B cell (primary cell): ENCODE data around the gene SFSWAP. TPM values are rescaled to one million over a fixed set of nuclear protein-coding genes. Genes with fewer than 3 reads are reported as not detected.

Experiments used
- ATAC-seq: fragments of 200-7000 bp; cut with Tn5 transposase; one replicate; pipeline ENCODE4 v1.10.0; 2021; ENCODE audit warnings: low read depth, mild to moderate bottlenecking, moderate number of reproducible peaks, moderate library complexity
- CTCF ChIA-PET: fragments of 350-600 bp; sonication (Branson Sonifier 250); formaldehyde crosslinking; loops from one replicate; lab custom pipeline; 2021; ENCODE audit warnings: antibody characterized with exemption, inconsistent platforms; lab: Charles Lee
- POLR2A ChIA-PET: fragments of 350-600 bp; sonication (Branson Sonifier 250); formaldehyde crosslinking; loops from one replicate; lab custom pipeline; 2021; ENCODE audit warnings: antibody characterized with exemption; lab: Charles Lee
- DNase-seq: peaks from one replicate; pipeline ENCODE4 v3.0.0; 2013
- H2AFZ ChIP-seq: 2 replicates; pipeline ENCODE4 v1.6.1; 2012; ENCODE audit warnings: mild to moderate bottlenecking, low read depth, low read length; ENCODE audit not compliant: insufficient read depth, poor library complexity, severe bottlenecking
- H3K27ac ChIP-seq, 2 donors: 1 replicate in 1 of 2; 2 replicates in 1 of 2; pipeline ENCODE4 v1.5.1; 2012 to 2013; ENCODE audit warnings: low read length in 2 of 2, mild to moderate bottlenecking in 2 of 2, moderate library complexity in 1 of 2
- H3K27me3 ChIP-seq, 4 experiments: fragments of 200-600 bp in 1 of 4; sonication (generic) in 1 of 4; replicated peaks in 1 of 4; 1 replicate in 2 of 4; 2 replicates in 2 of 4; pipeline versions ENCODE4 v1.6.1 to v1.7.0; 2013 to 2016; ENCODE audit warnings: low read length in 3 of 4, mild to moderate bottlenecking in 2 of 4, mixed read lengths in 1 of 4, moderate library complexity in 1 of 4; ENCODE audit not compliant: insufficient read depth in 4 of 4, control insufficient read depth in 3 of 4; ENCODE audit errors: control extremely low read depth in 1 of 4
- H3K36me3 ChIP-seq, 2 experiments: replicated peaks in 1 of 2; 1 replicate in 1 of 2; 2 replicates in 1 of 2; pipeline versions ENCODE4 v1.6.1 to v1.7.1; 2013; ENCODE audit warnings: low read length in 1 of 2; ENCODE audit not compliant: insufficient read depth in 2 of 2, control insufficient read depth in 1 of 2; ENCODE audit errors: control extremely low read depth in 1 of 2, extremely low read depth in 1 of 2
- H3K4me1 ChIP-seq, 2 donors: fragments of 200-600 bp in 1 of 2; sonication (generic) in 1 of 2; 1 replicate in 1 of 2; 2 replicates in 1 of 2; pipeline versions ENCODE4 v1.5.1 to v1.6.1; 2013 to 2017; ENCODE audit warnings: low read length in 2 of 2; ENCODE audit not compliant: control insufficient read depth in 2 of 2, insufficient read depth in 2 of 2
- H3K4me2 ChIP-seq: replicated peaks from 2 replicates; pipeline ENCODE3; 2012; ENCODE audit warnings: mild to moderate bottlenecking, low read depth, low read length; ENCODE audit not compliant: poor library complexity, severe bottlenecking
- H3K4me3 ChIP-seq, 5 experiments: fragments of 200-600 bp in 1 of 5; sonication (generic) in 1 of 5; 1 replicate in 3 of 5; 2 replicates in 2 of 5; pipeline versions ENCODE4 v1.5.1 to v1.7.0; 2011 to 2016; ENCODE audit warnings: low read length in 4 of 5, mild to moderate bottlenecking in 4 of 5, low read depth in 2 of 5, control low read depth in 1 of 5, moderate library complexity in 1 of 5; ENCODE audit not compliant: insufficient read depth in 1 of 5; ENCODE audit errors: control extremely low read depth in 1 of 5, extremely low read depth in 1 of 5
- H3K79me2 ChIP-seq: fragments of 200-600 bp; sonication (generic); one replicate; pipeline ENCODE4 v1.6.0; 2016; ENCODE audit warnings: low read length; ENCODE audit not compliant: control insufficient read depth, insufficient read depth
- H3K9ac ChIP-seq: fragments of 200-600 bp; sonication (generic); 2 replicates; pipeline ENCODE4 v1.6.1; 2017; ENCODE audit warnings: mild to moderate bottlenecking, low read length, moderate library complexity
- H3K9me3 ChIP-seq, 3 donors: one replicate each; pipeline versions ENCODE4 v1.6.1 to v1.7.1; 2013; ENCODE audit warnings: low read length in 2 of 3; ENCODE audit not compliant: control insufficient read depth in 2 of 3, insufficient read depth in 1 of 3; ENCODE audit errors: control extremely low read depth in 1 of 3
- H4K20me1 ChIP-seq: 2 replicates; pipeline ENCODE4 v1.6.0; 2012; ENCODE audit warnings: mild to moderate bottlenecking, low read length; ENCODE audit not compliant: insufficient read depth, control insufficient read depth, poor library complexity, severe bottlenecking
- H3K27ac Mint-ChIP-seq: one replicate; pipeline ENCODE4 v1.8.0; 2021; ENCODE audit warnings: mixed read lengths
- H3K27me3 Mint-ChIP-seq: one replicate; pipeline ENCODE4 v1.8.0; 2021; ENCODE audit warnings: mixed read lengths
- H3K4me1 Mint-ChIP-seq: one replicate; pipeline ENCODE4 v1.8.0; 2021; ENCODE audit warnings: mixed read lengths
- H3K4me3 Mint-ChIP-seq: one replicate; pipeline ENCODE4 v1.8.0; 2021; ENCODE audit warnings: mixed read lengths
- H3K9me3 Mint-ChIP-seq: one replicate; pipeline ENCODE4 v1.8.0; 2022; ENCODE audit warnings: mixed read lengths; ENCODE audit not compliant: insufficient read depth
- EZH2 ChIP-seq: IDR thresholded peaks from 2 replicates; pipeline ENCODE4 v1.6.1; 2012; ENCODE audit warnings: borderline replicate concordance, low read depth, mild to moderate bottlenecking, moderate library complexity, low read length; ENCODE audit not compliant: insufficient read depth, poor library complexity, severe bottlenecking
- WGBS: methylation state at CpG from one replicate; pipeline ENCODE4 v1.1.5; 2013; ENCODE audit warnings: missing lambda C conversion rate; ENCODE audit not compliant: insufficient coverage; 5-methylcytosine and 5-hydroxymethylcytosine counted together
- intact Hi-C: fragments of 100-400 bp; cut with micrococcal nuclease; formaldehyde crosslinking; loops from one replicate; pipeline ENCODE4 v1.10.0; 2022
- polyA plus RNA-seq: library from polyadenylated mRNA; depleted of rRNA; stranded (reverse); fragments of >200 nt; gene quantifications from 2 replicates; pipeline ENCODE4 v1.2.3, GENCODE V29; 2012
- total RNA-seq, 2 donors: library from RNA; stranded (reverse); fragments of 120-200 nt in 1 of 2; gene quantifications; 1 replicate in 1 of 2; 2 replicates in 1 of 2; pipeline versions ENCODE4 v1.2.3 to v1.2.4, GENCODE V29; 2013 to 2022
- TF ChIP-seq, protein P1 (sequence below): fragments of 200-600 bp; IDR thresholded peaks from one replicate; pipeline ENCODE4 v1.8.0; 2022; ENCODE audit warnings: antibody characterized with exemption, mild to moderate bottlenecking

The SFSWAP gene
- total and polyA plus RNA-seq, 2 donors (not counting 1 experiment from before 2014, with no cell fraction given) = 69.3 to 122 TPM

DNA sequence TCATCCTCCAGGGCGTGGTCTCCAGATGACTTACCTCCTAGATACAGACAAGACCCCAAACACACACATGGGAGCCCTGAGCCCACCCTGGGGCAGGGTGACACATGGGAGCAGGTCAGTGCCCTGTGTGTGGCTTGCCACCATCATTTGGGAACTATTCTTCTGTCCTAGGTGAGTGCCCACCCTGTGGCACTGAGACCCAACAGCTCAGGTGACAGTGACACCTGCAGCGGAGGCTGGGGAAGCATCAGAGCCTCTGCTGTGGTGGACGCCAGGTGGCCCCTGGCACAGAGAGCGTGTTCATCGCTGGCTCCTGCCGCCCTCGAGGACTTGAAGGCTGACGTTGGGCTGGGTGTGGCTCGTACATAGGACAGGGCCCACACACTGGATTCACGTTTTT lies 23.0 kb downstream of the SFSWAP start:
- Histone ChIP-seq H3K27ac (no peak overlapping the region), H3K9me3 (no peaks in the 10 kb centered on the region), H3K9ac (no peak overlapping the region), H3K79me2 (peaks cover 14% of the 10 kb centered on the region), H2AFZ (no peak overlapping the region), H4K20me1 (peaks cover 12% of the 10 kb centered on the region), H3K4me1 (no peaks in the 10 kb centered on the region), H3K4me3 (no peak overlapping the region), H3K27me3 (no peaks in the 10 kb centered on the region), H3K4me2 (no peak overlapping the region), H3K36me3 (peaks cover 0 to 64% of the 10 kb centered on the region in 2 experiments)
- TF ChIP-seq, protein P1, sequence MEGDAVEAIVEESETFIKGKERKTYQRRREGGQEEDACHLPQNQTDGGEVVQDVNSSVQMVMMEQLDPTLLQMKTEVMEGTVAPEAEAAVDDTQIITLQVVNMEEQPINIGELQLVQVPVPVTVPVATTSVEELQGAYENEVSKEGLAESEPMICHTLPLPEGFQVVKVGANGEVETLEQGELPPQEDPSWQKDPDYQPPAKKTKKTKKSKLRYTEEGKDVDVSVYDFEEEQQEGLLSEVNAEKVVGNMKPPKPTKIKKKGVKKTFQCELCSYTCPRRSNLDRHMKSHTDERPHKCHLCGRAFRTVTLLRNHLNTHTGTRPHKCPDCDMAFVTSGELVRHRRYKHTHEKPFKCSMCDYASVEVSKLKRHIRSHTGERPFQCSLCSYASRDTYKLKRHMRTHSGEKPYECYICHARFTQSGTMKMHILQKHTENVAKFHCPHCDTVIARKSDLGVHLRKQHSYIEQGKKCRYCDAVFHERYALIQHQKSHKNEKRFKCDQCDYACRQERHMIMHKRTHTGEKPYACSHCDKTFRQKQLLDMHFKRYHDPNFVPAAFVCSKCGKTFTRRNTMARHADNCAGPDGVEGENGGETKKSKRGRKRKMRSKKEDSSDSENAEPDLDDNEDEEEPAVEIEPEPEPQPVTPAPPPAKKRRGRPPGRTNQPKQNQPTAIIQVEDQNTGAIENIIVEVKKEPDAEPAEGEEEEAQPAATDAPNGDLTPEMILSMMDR = no peak
- TF ChIP-seq EZH2 = no peak
- H3K9me3 Mint-ChIP-seq = no peaks in the 10 kb centered on the region
- H3K4me3 Mint-ChIP-seq = no peak overlapping the region
- WGBS = 98% methylated on average over 10 of the region's 10 CpGs
- DNase-seq (no peak), ATAC-seq (no peak)
- POLR2A ChIA-PET = no interaction called here
- H3K4me1 Mint-ChIP-seq = no peaks in the 10 kb centered on the region
- no peak overlapping the region for H3K27ac Mint-ChIP-seq
- CTCF ChIA-PET = no interaction called here
- no peaks in the 10 kb centered on the region for H3K27me3 Mint-ChIP-seq
- intact Hi-C loops = no loop called here

DNA sequence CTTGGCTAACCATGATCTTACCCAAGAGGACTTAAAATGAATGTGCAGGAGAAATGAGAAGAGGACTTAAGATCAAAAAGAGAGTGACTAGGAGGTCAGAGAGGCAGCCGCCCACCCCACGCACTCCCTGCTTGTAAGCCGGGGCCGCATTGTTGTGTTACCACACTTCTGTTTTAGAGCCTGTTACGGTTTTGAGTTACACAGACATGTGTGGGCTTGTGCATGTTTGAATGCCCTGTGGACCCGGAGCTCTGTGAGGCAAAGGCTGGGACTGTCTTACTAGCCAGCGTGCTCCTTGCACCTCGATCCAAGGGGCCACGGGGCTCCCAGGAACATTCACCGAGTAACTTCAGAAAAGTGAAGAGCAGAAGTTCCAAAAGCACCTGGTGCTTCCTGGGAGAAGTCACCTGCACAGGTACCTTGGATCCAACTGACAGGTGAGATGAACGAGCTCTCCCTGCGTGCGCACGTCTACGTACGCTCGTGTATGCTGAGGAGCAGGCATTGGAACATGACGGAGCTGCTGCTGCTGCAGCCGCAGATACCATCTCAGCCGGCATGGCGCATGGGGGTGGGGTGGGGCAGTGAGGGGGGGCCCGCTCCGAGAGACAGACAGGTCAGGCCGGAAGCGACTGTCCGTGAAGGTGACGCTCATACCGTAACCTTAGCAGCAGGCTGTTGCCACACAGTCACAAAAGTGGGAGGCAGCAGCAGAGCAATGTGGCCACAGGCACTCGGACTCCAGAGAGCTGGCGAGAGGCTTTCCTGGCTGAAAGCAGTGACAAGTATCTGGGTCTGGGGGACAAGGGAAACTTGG lies 23.7 kb downstream of the SFSWAP start:
- intact Hi-C loops = no loop called here
- TF ChIP-seq, protein P1 = no peak
- no peak for TF ChIP-seq EZH2
- H3K36me3 ChIP-seq = peaks cover 0 to 57% of the 10 kb centered on the region in 2 experiments
- H3K27ac Mint-ChIP-seq = no peak overlapping the region
- no peak overlapping the region for H3K27ac ChIP-seq
- ChIA-PET CTCF (no interaction called here), POLR2A (no interaction called here)
- H3K4me1 ChIP-seq = no peaks in the 10 kb centered on the region
- H3K27me3 ChIP-seq = no peaks in the 10 kb centered on the region
- DNase-seq (no peak), ATAC-seq (no peak)
- peaks cover 5% of the 10 kb centered on the region for H4K20me1 ChIP-seq
- no peak overlapping the region for H3K4me3 ChIP-seq
- H3K9me3 Mint-ChIP-seq = no peaks in the 10 kb centered on the region
- H3K9me3 ChIP-seq = no peaks in the 10 kb centered on the region
- H3K4me3 Mint-ChIP-seq = no peak overlapping the region
- H3K4me2 ChIP-seq = no peak overlapping the region
- no peak overlapping the region for H3K9ac ChIP-seq
- 98% methylated on average over 29 of the region's 30 CpGs for whole genome bisulfite sequencing
- no peaks in the 10 kb centered on the region for H3K27me3 Mint-ChIP-seq
- peaks cover 11% of the 10 kb centered on the region for H3K79me2 ChIP-seq
- no peak overlapping the region for H2AFZ ChIP-seq
- H3K4me1 Mint-ChIP-seq = no peaks in the 10 kb centered on the region
